DMS153 treated with DMSO at 0.1 percent for 48 hours (cell line): Measurements from ENCODE around the gene RASA4B.
"Not testable (repeated sequence)": the region's sequence is repeated elsewhere in the genome, so short reads cannot be mapped to it uniquely, and the experiment has no call there.

ENCODE experiments used
- DNase-seq: peaks from one replicate; lab custom pipeline; 2025; ENCODE audit not compliant: unreplicated experiment; lab: John Stamatoyannopoulos, UW

The RASA4B gene

GRCh38 chr7:102511860-102512522 is 5.6 kb downstream of the RASA4B start:
- DNase-seq, result not testable (repeated sequence)

- DNase-seq, result not testable (repeated sequence)
These were observed 7.0 kb downstream of the RASA4B start for GRCh38 chr7:102510575-102510974.

- not testable (repeated sequence) for DNase-seq
These were observed 10.0 kb downstream of the RASA4B start for GRCh38 chr7:102507410-102508088.

GRCh38 chr7:102505298-102506185 is 12.0 kb downstream of the RASA4B start:
- not testable (repeated sequence) for DNase-seq

GRCh38 chr7:102503141-102503540 is 14.4 kb downstream of the RASA4B start:
- not testable (repeated sequence) for DNase-seq

- not testable (repeated sequence) for DNase-seq
These were observed 19.3 kb downstream of the RASA4B start for GRCh38 chr7:102498321-102498720.

GRCh38 chr7:102497308-102497707 is 20.3 kb downstream of the RASA4B start:
- not testable (repeated sequence) for DNase-seq

- not testable (repeated sequence) for DNase-seq
These were observed 20.7 kb downstream of the RASA4B start for GRCh38 chr7:102496861-102497260.

GRCh38 chr7:102494473-102495149 is 23.0 kb downstream of the RASA4B start:
- DNase-seq, result not testable (repeated sequence)

GRCh38 chr7:102494026-102494425 is 23.6 kb downstream of the RASA4B start:
- not testable (repeated sequence) for DNase-seq

- DNase-seq, result not testable (repeated sequence)
These were observed 24.2 kb downstream of the RASA4B start for GRCh38 chr7:102493220-102493935.

- not testable (repeated sequence) for DNase-seq
These were observed 27.0 kb downstream of the RASA4B start for GRCh38 chr7:102490529-102491075.

GRCh38 chr7:102484317-102484716 is 33.3 kb downstream of the RASA4B start:
- not testable (repeated sequence) for DNase-seq

GRCh38 chr7:102481962-102482361 is 35.6 kb downstream of the RASA4B start:
- DNase-seq, result not testable (repeated sequence)

- DNase-seq, result not testable (repeated sequence)
These were observed 37.5 kb downstream of the RASA4B start for GRCh38 chr7:102479982-102480637.

- DNase-seq, result not testable (repeated sequence)
These were observed 38.4 kb downstream of the RASA4B start for GRCh38 chr7:102479209-102479584.

GRCh38 chr7:102478314-102479208 is 39.0 kb downstream of the RASA4B start, which contains the start of gene POLR2J:
Gene POLR2J, minus strand, starts transcription at chr7:102478922. Its CDS starts 62 bp downstream, at chr7:102478860.
- not testable (repeated sequence) for DNase-seq

- not testable (repeated sequence) for DNase-seq
These were observed 42.7 kb downstream of the RASA4B start for GRCh38 chr7:102474736-102475435.
